ENCODE results near the gene ZNF26.

Gene ZNF26

GRCh38 chr12:133063556-133063955, 77.4 kb downstream of the ZNF26 start:
- DNase-seq, result no peak

GRCh38 chr12:133073836-133074235, 87.7 kb downstream of the ZNF26 start:
- no peak for DNase-seq

All from eye (tissue), 1 donor.